DMS53 treated with DMSO at 0.1 percent for 48 hours (cell line): Measurements from ENCODE around the gene PPM1B.
"Not testable (repeated sequence)": the region's sequence is repeated elsewhere in the genome, so short reads cannot be mapped to it uniquely, and the experiment has no call there.

ENCODE experiments used
- DNase-seq: peaks from one replicate; lab custom pipeline; 2025; ENCODE audit not compliant: unreplicated experiment; lab: John Stamatoyannopoulos, UW

Gene PPM1B

GRCh38 chr2:44168681-44169154, at the start of gene PPM1B:
TSS of gene PPM1B (plus strand) at chr2:44168875. CDS start at chr2:44201200, 32,325 bp downstream.
- no peak for DNase-seq

GRCh38 chr2:44119878-44120277, 48.8 kb upstream of the PPM1B start:
- no peak for DNase-seq

- DNase-seq = no peak
These were observed 48.2 kb upstream of the PPM1B start for GRCh38 chr2:44120428-44120827.

- DNase-seq = no peak
These were observed 46.8 kb upstream of the PPM1B start for GRCh38 chr2:44121899-44122298.

GRCh38 chr2:44124500-44124899, 44.2 kb upstream of the PPM1B start:
- no peak for DNase-seq

- DNase-seq = no peak
These were observed 42.4 kb upstream of the PPM1B start for GRCh38 chr2:44126106-44126797.

- peak; percentile 49 for DNase-seq
These were observed 38.2 kb upstream of the PPM1B start for GRCh38 chr2:44130441-44130840.

GRCh38 chr2:44131177-44131576, 37.5 kb upstream of the PPM1B start:
- DNase-seq = no peak

GRCh38 chr2:44133602-44134001, 35.1 kb upstream of the PPM1B start:
- DNase-seq = not testable (repeated sequence)

- DNase-seq = no peak
These were observed 33.8 kb upstream of the PPM1B start for GRCh38 chr2:44134848-44135247.

GRCh38 chr2:44135296-44135695, 33.4 kb upstream of the PPM1B start:
- DNase-seq = no peak

- no peak for DNase-seq
These were observed 32.9 kb upstream of the PPM1B start for GRCh38 chr2:44135771-44136170.

GRCh38 chr2:44136252-44136651, 32.4 kb upstream of the PPM1B start:
- DNase-seq = no peak

- no peak for DNase-seq
These were observed 31.6 kb upstream of the PPM1B start for GRCh38 chr2:44137048-44137447.

- DNase-seq = no peak
These were observed 30.7 kb upstream of the PPM1B start for GRCh38 chr2:44137872-44138551.

- no peak for DNase-seq
These were observed 28.9 kb upstream of the PPM1B start for GRCh38 chr2:44139741-44140140.

- DNase-seq = no peak
These were observed 26.4 kb upstream of the PPM1B start for GRCh38 chr2:44142306-44142705.

GRCh38 chr2:44143701-44144100, 25.0 kb upstream of the PPM1B start:
- DNase-seq = no peak

GRCh38 chr2:44148999-44149398, 19.7 kb upstream of the PPM1B start:
- no peak for DNase-seq

- DNase-seq = no peak
These were observed 18.2 kb upstream of the PPM1B start for GRCh38 chr2:44150473-44150872.

GRCh38 chr2:44152865-44153669, 15.6 kb upstream of the PPM1B start:
- no peak for DNase-seq
